Esophagus muscularis mucosa (tissue), 4 donors: ENCODE data around the gene LFNG. TPM values are rescaled to one million over a fixed set of nuclear protein-coding genes. Genes with fewer than 3 reads are reported as not detected.

Source experiments
- DNase-seq: peaks from one replicate; pipeline ENCODE4 v3.0.0-alpha.2; 2017; ENCODE audit errors: extremely low spot score
- H3K27ac ChIP-seq, 4 donors: fragments of 200-600 bp; sonication (generic); replicated peaks in 1 of 4; 1 replicate in 3 of 4; 2 replicates in 1 of 4; pipeline ENCODE4 v1.5.1; 2016 to 2019; ENCODE audit warnings: mild to moderate bottlenecking in 1 of 4
- H3K27me3 ChIP-seq, 4 donors: fragments of 200-600 bp; sonication (generic); one replicate each; pipeline versions ENCODE4 v1.5.1 to v1.6.0; 2016 to 2019
- H3K36me3 ChIP-seq, 4 donors: fragments of 200-600 bp; sonication (generic); one replicate each; pipeline ENCODE4 v1.5.1; 2016 to 2019
- H3K4me1 ChIP-seq, 4 donors: fragments of 200-600 bp; sonication (generic); one replicate each; pipeline ENCODE4 v1.5.1; 2016 to 2019
- H3K4me3 ChIP-seq, 4 donors: fragments of 200-600 bp; sonication (generic); 1 replicate in 2 of 4; 2 replicates in 2 of 4; pipeline ENCODE4 v1.5.1; 2016 to 2019; ENCODE audit warnings: mild to moderate bottlenecking in 4 of 4, moderate library complexity in 1 of 4
- H3K9me3 ChIP-seq, 4 donors: fragments of 200-600 bp; sonication (generic); 1 replicate in 3 of 4; 2 replicates in 1 of 4; pipeline ENCODE4 v1.5.1; 2016 to 2019
- EP300 ChIP-seq: sonication (generic); formaldehyde crosslinking; IDR thresholded peaks from one replicate; pipeline ENCODE4 v1.6.1; 2017; ENCODE audit warnings: antibody characterized with exemption
- POLR2A ChIP-seq: fragments of 450-650 bp; IDR thresholded peaks from one replicate; pipeline ENCODE4 v1.6.1; 2017; ENCODE audit warnings: antibody characterized with exemption, moderate library complexity, mild to moderate bottlenecking, low read depth
- POLR2AphosphoS5 ChIP-seq, 2 donors: sonication (generic); formaldehyde crosslinking; IDR thresholded peaks; one replicate each; pipeline ENCODE4 v1.6.1; 2017; ENCODE audit warnings: antibody characterized with exemption in 2 of 2
- WGBS: methylation state at CpG from one replicate; pipeline ENCODE4 v1.1.5; 2018; 5-methylcytosine and 5-hydroxymethylcytosine counted together
- intact Hi-C: fragments of 100-400 bp; cut with DNase I; formaldehyde crosslinking; loops from one replicate; pipeline ENCODE4 v1.15.1; 2023
- total RNA-seq, 4 donors: library from RNA; depleted of rRNA; stranded (reverse); fragments of >200 nt; gene quantifications; one replicate each; pipeline versions ENCODE4 v1.1.0 to v1.2.1, GENCODE V29; 2016
- TF ChIP-seq, protein P1 (sequence below), 3 experiments: fragments of 200-600 bp in 2 of 3; fragments of 450-650 bp in 1 of 3; sonication (generic) in 2 of 3; IDR thresholded peaks; one replicate each; pipeline ENCODE4 v1.5.1; 2017 to 2019; ENCODE audit warnings: antibody characterized with exemption in 3 of 3, mild to moderate bottlenecking in 2 of 3, moderate library complexity in 1 of 3

Gene LFNG
- total RNA-seq, 4 donors from 2014 or later: 6.1 to 10.7 (median 8.3) TPM

- TF ChIP-seq EP300: no peak
- TF ChIP-seq POLR2A: no peak
- TF ChIP-seq POLR2AphosphoS5 (IDR thresholded peaks at IDR 0.05): no peak
- TF ChIP-seq, protein P1, sequence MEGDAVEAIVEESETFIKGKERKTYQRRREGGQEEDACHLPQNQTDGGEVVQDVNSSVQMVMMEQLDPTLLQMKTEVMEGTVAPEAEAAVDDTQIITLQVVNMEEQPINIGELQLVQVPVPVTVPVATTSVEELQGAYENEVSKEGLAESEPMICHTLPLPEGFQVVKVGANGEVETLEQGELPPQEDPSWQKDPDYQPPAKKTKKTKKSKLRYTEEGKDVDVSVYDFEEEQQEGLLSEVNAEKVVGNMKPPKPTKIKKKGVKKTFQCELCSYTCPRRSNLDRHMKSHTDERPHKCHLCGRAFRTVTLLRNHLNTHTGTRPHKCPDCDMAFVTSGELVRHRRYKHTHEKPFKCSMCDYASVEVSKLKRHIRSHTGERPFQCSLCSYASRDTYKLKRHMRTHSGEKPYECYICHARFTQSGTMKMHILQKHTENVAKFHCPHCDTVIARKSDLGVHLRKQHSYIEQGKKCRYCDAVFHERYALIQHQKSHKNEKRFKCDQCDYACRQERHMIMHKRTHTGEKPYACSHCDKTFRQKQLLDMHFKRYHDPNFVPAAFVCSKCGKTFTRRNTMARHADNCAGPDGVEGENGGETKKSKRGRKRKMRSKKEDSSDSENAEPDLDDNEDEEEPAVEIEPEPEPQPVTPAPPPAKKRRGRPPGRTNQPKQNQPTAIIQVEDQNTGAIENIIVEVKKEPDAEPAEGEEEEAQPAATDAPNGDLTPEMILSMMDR (IDR thresholded peaks at IDR 0.05): no peak
- no peaks in the 10 kb centered on the region for H3K36me3 ChIP-seq
- H3K27me3 ChIP-seq: peaks cover 0 to 8% (median 0%) of the 10 kb centered on the region in 4 donors
- peak overlapping the region in 1 of 4 donors; percentile 53 for H3K27ac ChIP-seq
- 92% methylated on average over 6 of the region's 6 CpGs for WGBS
- H3K9me3 ChIP-seq: no peaks in the 10 kb centered on the region
- no peak for DNase-seq
- intact Hi-C loops: no loop called here
- H3K4me1 ChIP-seq: peaks cover 45 to 63% (median 54%) of the 10 kb centered on the region in 4 donors
- no peak overlapping the region for H3K4me3 ChIP-seq
Observed at GRCh38 chr7:2507917-2508306, 11.7 kb upstream of the LFNG start.

- intact Hi-C loops: no loop called here
- no peaks in the 10 kb centered on the region for H3K36me3 ChIP-seq
- peaks cover 45 to 57% (median 55%) of the 10 kb centered on the region in 4 donors for H3K4me1 ChIP-seq
- TF ChIP-seq POLR2A (no peak), POLR2AphosphoS5 (IDR thresholded peaks at IDR 0.05) (peak in 1 of 2 donors; percentile 56), EP300 (no peak)
- TF ChIP-seq, protein P1 (IDR thresholded peaks at IDR 0.05): no peak
- DNase-seq: no peak
- H3K9me3 ChIP-seq: no peaks in the 10 kb centered on the region
- 68% methylated on average over 40 of the region's 43 CpGs for WGBS
- no peak overlapping the region for H3K4me3 ChIP-seq
- peaks cover 0 to 2% (median 0%) of the 10 kb centered on the region in 4 donors for H3K27me3 ChIP-seq
- H3K27ac ChIP-seq: peak overlapping the region in 2 of 4 donors; percentile 34 to 53
Observed at GRCh38 chr7:2508327-2509215, 11.0 kb upstream of the LFNG start.

GRCh38 chr7:2509298-2509906 lies 10.2 kb upstream of the LFNG start:
- H3K27ac ChIP-seq: no peak overlapping the region

DNA sequence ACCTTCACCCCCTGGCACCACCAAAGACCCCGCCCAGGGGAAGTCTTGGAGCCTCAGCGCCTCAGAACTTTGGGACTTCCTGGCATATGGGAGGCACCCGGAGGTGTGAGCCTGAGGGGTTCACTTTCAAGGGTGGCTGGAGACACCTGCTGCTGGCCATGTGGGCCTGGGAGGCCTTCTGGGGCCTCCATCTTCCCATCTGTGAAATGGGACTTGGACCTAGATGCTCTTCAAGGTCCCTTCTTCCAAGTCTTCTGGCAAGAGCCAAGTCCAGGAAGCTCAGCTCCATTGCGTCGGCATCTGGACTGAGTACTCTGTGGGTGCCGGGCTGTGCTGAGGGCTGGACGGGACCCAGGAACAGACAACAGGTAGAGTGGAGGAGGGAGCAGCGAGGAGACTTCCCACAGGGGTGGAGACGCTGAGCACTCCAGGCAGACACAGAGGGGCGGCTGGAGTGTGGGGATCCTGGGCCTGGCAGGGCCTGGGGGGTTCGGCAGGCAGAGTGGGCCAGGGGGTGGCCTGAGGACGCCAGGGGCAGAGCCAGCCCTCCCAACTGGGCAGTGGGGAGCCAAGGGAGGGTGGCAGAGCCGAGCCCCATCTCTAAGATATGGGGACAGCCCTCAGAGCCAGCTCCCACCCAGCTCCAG lies 9.3 kb upstream of the LFNG start:
- Histone ChIP-seq H3K4me1 (peaks cover 45 to 56% (median 55%) of the 10 kb centered on the region in 4 donors), H3K27me3 (no peaks in the 10 kb centered on the region), H3K4me3 (no peak overlapping the region), H3K36me3 (no peaks in the 10 kb centered on the region), H3K27ac (peak overlapping the region in 1 of 4 donors; percentile 53), H3K9me3 (no peaks in the 10 kb centered on the region)
- no peak for TF ChIP-seq EP300
- TF ChIP-seq POLR2AphosphoS5 (IDR thresholded peaks at IDR 0.05): no peak
- TF ChIP-seq, protein P1 (IDR thresholded peaks at IDR 0.05): no peak
- 85% methylated on average over 8 of the region's 13 CpGs for WGBS
- intact Hi-C loops: no loop called here
- DNase-seq: no peak

More at GRCh38 chr7:2509298-2509906, 10.2 kb upstream of the LFNG start:
- intact Hi-C loops: no loop called here
- no peak for DNase-seq
- TF ChIP-seq POLR2AphosphoS5 (IDR thresholded peaks at IDR 0.05): no peak
- TF ChIP-seq, protein P1 (IDR thresholded peaks at IDR 0.05): no peak
- no peak for TF ChIP-seq EP300
- no peak for TF ChIP-seq POLR2A
- H3K4me3 ChIP-seq: no peak overlapping the region
- H3K27me3 ChIP-seq: no peaks in the 10 kb centered on the region
- no peaks in the 10 kb centered on the region for H3K36me3 ChIP-seq
- H3K4me1 ChIP-seq: peaks cover 45 to 56% (median 55%) of the 10 kb centered on the region in 4 donors
- 81% methylated on average over 6 of the region's 23 CpGs for WGBS
- no peaks in the 10 kb centered on the region for H3K9me3 ChIP-seq
